Erythroblast (primary cell): Measurements from ENCODE around the gene GALNT9.

ENCODE experiments used
- DNase-seq, 2 experiments: peaks; one replicate each; lab custom pipeline; 2025; lab: John Stamatoyannopoulos, UW
- GATA1 ChIP-seq: IDR thresholded peaks from 2 replicates; pipeline ENCODE4 v1.6.1; 2011; ENCODE audit warnings: low read depth, mild to moderate bottlenecking, control low read depth, low read length, moderate library complexity
- POLR2A ChIP-seq: IDR thresholded peaks from 2 replicates; pipeline ENCODE4 v1.6.1; 2011; ENCODE audit warnings: mild to moderate bottlenecking, low read length

GALNT9 gene

GRCh38 chr12:132146772-132147422, 182.5 kb downstream of the GALNT9 start:
- TF ChIP-seq POLR2A (no peak), GATA1 (no peak)
- DNase-seq, result no peak
